ENCODE measurements around the gene GOLGA6A. TPM values are rescaled to one million over a fixed set of nuclear protein-coding genes. Genes with fewer than 3 reads are reported as not detected.

The GOLGA6A gene
- total and polyA plus RNA-seq, 2 of the 8 experiments (the other 6 are each of a cell fraction or from before 2014, with no cell fraction given): 0.80 to 1.0 TPM

GRCh38 chr15:74045636-74046274 is 36.6 kb downstream of the GOLGA6A start (continued):
- TF ChIP-seq ZNF274 (IDR thresholded peaks at IDR 0.05; ENCODE audit: borderline replicate concordance, extremely low read depth, low read length) (no peak), EZH2 (IDR thresholded peaks at IDR 0.05; ENCODE audit: low read depth, low read length, severe bottlenecking) (no peak), SUZ12 (IDR thresholded peaks at IDR 0.05; ENCODE audit: low read length) (no peak), JUN (IDR thresholded peaks at IDR 0.05; ENCODE audit: low read depth, low read length) (no peak), TBP (IDR thresholded peaks at IDR 0.05; ENCODE audit: low read depth, low read length) (no peak), USF2 (IDR thresholded peaks at IDR 0.05; ENCODE audit: low read length) (no peak), TEAD4 (IDR thresholded peaks at IDR 0.05; ENCODE audit: low read depth, low read length) (no peak), KDM4A (IDR thresholded peaks at IDR 0.05; ENCODE audit: low read depth, low read length, severe bottlenecking) (no peak), RAD21 (IDR thresholded peaks at IDR 0.05 in 1 of 2, conservative IDR thresholded peaks at IDR 0.05 in 1 of 2; ENCODE audit: low read depth in 2 of 2, low read length in 2 of 2) (no peak), CBX5 (IDR thresholded peaks at IDR 0.05; ENCODE audit: low read depth, low read length) (no peak), CBX8 (IDR thresholded peaks at IDR 0.05; ENCODE audit: borderline replicate concordance, low read depth, low read length) (no peak)

All from H1 (cell line).